Activated CD8-positive, alpha-beta memory T cell treated with anti-CD3 and anti-CD28 coated beads, Interleukin-2, amount 50 U/mL, for 4 hours (primary cell): ENCODE data around the gene CENPM.
A peak's percentile ranks its signal among the peaks of the same experiment; 100 is the strongest.

ENCODE experiments used
- DNase-seq: peaks from one replicate; pipeline ENCODE4 v3.0.0-alpha.2; 2020

CENPM gene

GRCh38 chr22:41912338-41913039 is 34.5 kb downstream of the CENPM start:
- DNase-seq: no peak

GRCh38 chr22:41911001-41911611 is 35.8 kb downstream of the CENPM start:
- peak; percentile 55 for DNase-seq

GRCh38 chr22:41910050-41911000 is 36.6 kb downstream of the CENPM start:
- DNase-seq: peak; percentile 51

- DNase-seq: no peak
Observed at GRCh38 chr22:41909310-41910049, 37.5 kb downstream of the CENPM start.

GRCh38 chr22:41908411-41909309 is 38.3 kb downstream of the CENPM start:
- no peak for DNase-seq

GRCh38 chr22:41907436-41908401 is 39.2 kb downstream of the CENPM start:
- no peak for DNase-seq

- DNase-seq: no peak
Observed at GRCh38 chr22:41906822-41907221, 40.1 kb downstream of the CENPM start.

GRCh38 chr22:41905411-41906202 is 41.3 kb downstream of the CENPM start:
- no peak for DNase-seq

GRCh38 chr22:41904450-41905410 is 42.2 kb downstream of the CENPM start:
- DNase-seq: no peak

GRCh38 chr22:41902932-41903421 is 44.0 kb downstream of the CENPM start:
- no peak for DNase-seq

- DNase-seq: no peak
Observed at GRCh38 chr22:41902016-41902415, 44.9 kb downstream of the CENPM start.

- no peak for DNase-seq
Observed at GRCh38 chr22:41900652-41901312, 46.2 kb downstream of the CENPM start.

GRCh38 chr22:41899992-41900651 is 46.8 kb downstream of the CENPM start:
- no peak for DNase-seq

- no peak for DNase-seq
Observed at GRCh38 chr22:41899110-41899509, 47.8 kb downstream of the CENPM start.

GRCh38 chr22:41898645-41899044 is 48.3 kb downstream of the CENPM start:
- no peak for DNase-seq

- DNase-seq: no peak
Observed at GRCh38 chr22:41893591-41894375, 53.2 kb downstream of the CENPM start.
